GM19328 (cell line): ENCODE data around the gene BTBD3.

ENCODE experiments used
- ATAC-seq: cut with Tn5 transposase; IDR thresholded peaks from one replicate; pipeline ENCODE4 v1.9.1; 2021; ENCODE audit warnings: mild to moderate bottlenecking, moderate library complexity; ENCODE audit not compliant: unreplicated experiment

BTBD3 gene

DNA sequence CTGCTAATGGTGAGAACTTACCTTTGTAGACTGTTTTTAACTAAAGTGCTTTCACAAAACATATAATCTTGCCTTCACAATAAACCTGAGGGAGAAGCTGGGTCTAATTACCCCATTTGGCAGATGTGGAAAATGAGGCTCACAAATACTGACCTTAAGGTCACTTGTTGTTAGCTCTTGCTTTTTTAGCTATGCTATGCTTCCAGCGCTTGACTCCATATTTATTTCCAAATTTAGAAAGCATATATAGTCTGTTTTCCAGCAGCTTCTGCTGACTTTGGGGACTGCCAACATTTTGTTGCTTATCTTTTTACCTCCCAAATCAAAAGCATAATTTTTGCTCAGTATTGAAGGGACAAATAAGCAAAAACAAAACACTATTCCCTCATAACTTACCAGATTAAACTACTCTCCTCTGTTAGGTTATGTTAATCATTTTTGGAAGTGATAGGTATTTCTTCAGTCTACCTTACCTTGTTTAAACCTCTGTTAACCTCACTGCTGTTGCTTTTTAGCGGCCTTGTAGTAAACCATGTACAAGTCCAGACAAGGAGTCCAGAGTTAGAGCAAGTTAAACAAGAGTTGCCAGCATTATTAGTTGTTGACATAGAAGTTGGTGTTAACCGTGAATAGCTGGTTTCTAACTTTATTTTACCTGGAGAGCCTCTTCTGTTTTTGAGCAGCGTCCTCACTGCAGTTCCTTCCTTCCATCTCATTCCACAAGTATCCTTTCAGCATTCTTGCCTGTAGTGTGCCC lies 4.9 kb upstream of the BTBD3 start:
- no peak for ATAC-seq

DNA sequence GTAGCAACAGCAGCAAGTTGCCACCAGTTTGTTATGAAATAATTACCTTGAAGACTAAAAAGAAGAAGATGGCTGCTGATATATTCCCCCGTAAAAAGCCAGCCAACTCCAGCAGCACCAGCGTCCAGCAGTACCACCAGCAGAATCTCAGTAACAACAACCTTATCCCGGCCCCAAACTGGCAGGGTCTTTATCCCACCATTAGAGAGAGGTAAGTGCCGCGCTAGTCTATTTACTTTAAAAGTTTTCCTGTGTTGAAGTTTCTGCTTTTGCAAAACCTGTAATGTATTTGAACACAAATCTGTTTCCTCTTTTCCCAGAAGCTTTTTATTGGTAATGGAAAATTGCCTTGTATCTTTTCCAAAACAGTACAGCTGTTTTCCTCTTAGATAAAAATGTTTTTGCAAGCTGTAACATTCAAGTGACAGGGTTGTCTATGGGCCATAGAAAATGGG lies 725 bp downstream of the BTBD3 start:
- ATAC-seq, result no peak

DNA sequence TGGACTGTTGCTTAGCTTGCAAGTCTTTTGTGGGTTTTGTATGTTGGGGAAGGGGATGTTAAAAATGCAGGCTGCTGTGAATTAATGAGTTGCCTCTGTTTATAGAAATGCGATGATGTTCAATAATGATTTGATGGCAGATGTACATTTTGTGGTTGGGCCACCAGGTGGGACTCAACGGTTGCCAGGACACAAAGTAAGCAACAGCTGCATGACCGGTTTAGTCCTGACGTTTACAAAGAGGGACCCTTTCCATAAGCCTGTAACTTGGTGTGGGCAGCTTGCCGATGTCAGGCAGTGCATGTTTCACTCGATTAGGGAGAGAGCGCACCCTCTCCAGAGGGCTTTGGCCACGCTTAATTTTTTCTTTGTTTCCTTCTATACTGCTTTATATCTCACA lies 1.3 kb downstream of the BTBD3 start:
- no peak for ATAC-seq

DNA sequence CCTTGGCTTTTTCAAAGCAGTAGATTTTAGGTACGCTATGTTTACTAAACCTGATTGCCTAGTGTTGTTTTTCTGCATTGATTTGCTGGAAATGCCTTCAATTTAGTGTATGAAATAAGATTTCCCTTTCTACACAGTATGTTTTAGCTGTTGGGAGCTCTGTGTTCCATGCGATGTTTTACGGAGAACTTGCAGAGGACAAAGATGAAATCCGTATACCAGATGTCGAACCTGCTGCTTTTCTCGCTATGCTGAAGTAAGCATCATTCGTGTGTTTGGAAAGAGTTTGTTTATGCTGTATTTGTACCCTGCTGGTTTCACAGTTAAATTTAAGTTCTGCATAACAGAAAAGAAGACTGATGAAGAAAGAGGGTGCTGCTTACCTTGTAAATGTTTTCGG lies 1.9 kb downstream of the BTBD3 start:
- ATAC-seq, result no peak

DNA sequence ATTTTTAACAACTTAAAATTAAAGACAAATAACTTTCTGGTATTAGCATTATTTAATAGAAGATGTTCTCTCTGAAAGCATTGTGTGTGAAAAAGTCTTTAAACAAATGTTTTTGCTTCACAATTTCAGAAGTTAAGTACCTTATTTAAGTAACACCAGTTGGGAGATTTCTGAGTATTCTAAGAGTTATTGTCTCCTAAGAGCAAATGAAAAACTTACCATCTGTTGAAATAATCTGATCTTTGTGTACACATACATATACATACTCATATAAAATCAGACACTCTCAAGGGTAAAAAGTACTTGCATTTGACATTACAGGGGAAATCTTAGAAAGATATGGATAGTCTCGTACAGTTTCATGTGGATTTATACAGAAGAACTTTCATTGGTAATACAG lies 2.4 kb downstream of the BTBD3 start:
- ATAC-seq, result no peak

DNA sequence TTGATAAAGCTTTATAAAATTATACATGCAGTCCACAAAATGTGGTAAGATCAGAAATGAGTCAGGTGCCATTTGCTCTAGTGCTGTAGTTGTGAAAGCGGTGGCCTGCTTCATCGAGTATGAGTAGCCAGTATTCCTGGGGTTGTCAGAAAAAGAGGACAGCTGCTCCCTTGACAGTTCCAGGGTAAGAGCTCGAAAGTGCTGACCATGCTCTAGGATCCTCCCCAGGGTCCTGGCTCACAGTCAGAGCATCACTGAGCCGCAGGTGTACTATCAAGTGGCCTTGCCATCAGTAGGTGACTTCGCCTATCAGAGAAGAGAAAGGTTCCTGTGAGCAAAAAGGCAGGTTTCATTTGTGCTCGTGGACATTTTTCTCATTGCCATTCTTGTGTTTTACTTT lies 3.6 kb downstream of the BTBD3 start:
- no peak for ATAC-seq

DNA sequence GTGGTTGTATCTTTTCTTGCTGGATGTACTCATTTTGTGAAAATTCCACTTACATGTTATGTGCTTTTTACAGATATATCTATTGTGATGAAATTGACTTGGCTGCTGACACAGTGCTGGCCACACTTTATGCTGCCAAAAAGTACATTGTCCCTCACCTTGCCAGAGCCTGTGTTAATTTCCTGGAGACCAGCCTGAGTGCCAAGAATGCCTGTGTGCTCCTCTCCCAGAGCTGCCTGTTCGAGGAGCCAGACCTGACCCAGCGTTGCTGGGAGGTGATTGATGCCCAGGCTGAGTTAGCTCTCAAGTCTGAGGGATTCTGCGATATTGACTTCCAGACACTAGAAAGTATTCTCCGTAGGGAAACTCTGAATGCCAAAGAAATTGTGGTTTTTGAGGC lies 4.9 kb downstream of the BTBD3 start:
- ATAC-seq, result no peak

DNA sequence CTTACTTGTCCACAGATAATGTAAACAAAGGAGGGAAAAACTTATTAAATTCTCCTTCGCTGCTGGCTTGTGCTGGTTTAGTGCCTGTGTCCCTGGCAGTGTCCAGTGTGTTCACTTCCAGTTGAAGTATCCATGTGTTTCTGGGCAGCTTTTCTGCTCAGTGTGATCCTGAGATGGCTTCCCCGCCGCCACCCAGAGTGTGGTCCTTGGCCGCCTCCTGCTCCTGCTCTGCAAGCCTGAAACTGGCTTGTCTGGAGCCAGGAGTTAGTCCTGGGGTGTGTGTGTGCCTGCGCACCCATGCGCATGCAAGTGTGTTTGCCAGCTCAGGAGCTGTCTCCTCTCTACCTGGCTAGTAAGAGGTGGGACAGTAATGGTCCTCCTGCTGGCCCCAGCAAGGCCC lies 7.2 kb downstream of the BTBD3 start:
- no peak for ATAC-seq

DNA sequence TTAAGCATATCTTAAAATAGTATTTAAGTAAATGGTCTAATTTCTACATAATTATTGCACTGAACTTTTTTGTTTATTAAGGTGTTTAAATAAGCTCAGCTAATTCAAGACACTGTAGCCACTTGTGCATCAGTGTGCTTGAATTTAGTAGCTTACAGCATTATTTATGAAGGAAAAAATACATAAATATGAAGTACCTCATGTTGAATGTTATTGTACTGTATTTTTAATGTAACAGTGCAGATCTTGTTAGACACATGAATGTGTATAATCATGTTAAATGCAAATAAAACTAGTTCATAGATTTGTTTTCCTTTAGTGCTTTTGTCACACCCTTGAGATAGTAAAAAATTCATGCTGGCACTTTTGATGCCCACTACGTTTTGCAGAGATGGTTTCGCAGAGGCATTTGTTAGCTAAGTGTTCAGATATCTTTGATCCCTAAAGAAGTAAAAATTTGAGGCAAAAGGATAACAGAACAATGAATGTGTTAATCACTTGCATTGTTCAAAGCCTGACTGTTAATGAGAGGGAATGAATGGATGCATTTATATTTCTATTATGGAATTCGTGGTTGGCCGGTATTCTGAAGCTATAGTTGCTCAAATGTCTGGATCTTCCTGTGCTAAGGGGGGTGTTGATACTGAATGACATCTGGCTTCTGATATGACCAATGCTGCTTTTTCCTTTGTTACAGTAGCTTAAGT lies 8.8 kb downstream of the BTBD3 start:
- ATAC-seq, result no peak

DNA sequence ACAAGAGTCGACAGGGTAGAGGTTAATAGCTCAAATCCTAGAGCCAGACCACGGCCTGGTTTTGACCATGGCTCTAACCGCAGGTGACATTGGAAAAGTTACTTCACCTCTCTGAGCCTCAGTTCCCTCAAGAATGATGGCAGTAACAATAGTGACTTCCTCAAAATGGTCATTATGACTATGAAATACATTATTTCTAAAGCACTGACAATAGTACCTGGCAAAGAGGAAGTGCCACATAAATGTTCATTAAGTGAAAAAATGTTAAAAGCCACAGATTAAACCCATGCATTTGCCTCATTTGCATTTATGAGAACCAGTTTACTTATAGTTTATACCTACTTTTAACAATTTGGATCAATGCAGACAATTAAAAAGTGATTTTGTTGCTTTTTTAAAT lies 12.3 kb downstream of the BTBD3 start:
- no peak for ATAC-seq

DNA sequence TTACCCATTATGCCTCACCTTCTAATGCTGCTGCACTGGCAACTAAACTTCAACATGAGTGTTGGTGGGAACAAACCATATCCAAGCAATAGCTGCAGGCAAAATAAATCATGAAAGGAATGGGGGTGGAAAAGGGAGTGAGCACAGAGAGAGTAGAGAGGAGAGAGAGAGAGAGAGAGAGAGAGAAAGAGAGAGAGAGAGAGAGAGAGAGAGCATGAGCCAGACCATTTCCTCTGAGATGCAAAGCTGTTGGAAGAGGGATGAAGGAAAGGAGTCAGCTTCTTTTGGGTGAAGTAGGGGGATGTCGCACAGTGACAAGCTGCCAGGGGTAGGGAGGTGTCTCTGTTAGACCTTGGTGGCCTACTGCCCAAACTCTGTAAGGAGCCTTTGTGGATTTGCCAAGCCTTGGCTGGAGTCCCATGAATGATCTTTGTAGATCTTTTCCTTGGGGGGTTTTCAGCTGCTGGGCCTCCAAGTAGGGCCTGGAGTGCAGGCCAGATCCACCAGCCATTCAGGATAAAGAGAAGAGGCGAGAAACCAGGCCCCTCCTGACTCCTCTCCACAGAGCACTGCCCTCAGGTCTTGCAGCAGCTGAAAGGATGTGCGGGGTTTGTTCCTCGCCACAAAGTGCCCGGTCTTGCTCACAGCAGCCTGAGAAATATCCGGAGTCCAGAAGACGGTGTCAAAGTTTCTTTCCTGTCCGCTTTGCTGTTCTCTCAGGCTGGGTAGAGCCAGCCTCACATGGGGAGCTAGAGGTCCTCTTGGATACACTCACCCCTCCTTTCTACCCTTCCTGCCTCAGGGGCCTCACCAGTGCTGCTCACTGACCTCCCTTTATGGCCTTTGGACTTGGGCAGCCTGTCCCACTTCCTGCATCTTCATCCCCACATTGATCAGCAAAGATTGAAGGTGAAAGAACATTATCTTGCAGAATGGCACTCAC lies 17.8 kb downstream of the BTBD3 start:
- ATAC-seq, result no peak

DNA sequence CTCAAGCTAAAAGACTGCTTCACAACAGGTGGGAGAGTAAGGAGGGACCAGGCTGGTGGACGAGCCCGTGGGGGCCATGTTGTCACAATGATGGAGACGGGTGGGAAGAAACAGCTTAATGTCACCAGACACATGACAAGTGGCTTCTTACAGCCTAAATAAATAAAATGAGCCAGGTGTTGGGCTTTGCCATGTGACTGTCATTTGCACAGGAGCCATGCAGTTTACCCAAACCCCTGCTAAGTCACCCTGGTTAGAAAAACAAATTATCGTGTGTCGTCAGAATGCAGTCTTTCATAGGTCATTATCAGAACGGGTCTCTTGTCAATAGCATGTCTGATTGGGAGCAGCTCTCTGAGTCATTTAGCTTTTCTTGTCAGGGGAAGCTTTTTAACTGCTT lies 18.5 kb downstream of the BTBD3 start:
- no peak for ATAC-seq

DNA sequence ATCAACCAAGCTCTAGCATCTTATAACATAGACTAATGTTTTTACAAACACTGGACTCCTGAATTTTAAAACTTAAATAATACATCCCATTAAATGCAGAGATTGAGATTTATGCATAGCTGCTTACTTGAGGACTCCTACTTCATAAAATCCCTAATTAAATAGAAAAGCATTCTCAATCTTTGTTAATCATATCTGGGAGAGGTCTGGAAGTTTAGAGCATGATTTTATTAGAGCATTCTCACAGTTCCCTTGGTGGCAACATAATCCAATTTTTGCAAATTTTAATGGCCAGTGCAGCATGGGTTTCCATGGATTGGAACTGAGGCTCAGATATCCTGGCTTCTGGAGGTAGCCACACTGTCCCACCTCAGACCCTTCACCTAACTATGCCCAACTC lies 19.5 kb downstream of the BTBD3 start:
- no peak for ATAC-seq

DNA sequence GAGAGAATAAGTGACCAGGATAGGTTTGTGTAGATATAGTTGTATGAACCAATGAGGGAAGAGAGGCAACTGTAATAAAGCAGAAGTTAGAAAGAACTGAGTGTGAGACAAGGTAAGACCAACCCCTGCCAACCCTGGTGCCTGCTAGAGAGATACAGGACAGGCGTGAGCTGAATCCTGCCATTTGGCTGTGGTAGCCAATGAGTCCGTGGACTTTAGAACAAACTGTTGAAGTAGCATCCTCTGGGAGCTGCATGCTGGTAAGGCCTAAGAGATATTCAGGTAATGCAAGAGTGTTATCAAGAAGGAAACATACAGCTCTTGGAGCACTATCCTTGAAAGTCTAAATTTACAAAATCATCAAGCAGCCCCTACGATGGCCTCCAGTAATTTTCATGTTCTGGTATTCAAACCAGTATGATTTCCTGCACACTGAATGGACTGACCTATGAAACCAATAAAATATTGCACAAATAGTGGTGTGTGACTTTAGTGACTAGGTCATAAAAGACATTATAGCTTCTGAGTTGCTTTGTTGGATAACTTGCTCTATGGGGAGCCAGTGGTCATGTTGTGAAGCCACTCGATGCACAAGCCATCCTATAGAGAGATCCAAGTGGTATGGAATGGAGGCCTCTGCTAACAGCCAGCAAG lies 24.0 kb downstream of the BTBD3 start:
- no peak for ATAC-seq

DNA sequence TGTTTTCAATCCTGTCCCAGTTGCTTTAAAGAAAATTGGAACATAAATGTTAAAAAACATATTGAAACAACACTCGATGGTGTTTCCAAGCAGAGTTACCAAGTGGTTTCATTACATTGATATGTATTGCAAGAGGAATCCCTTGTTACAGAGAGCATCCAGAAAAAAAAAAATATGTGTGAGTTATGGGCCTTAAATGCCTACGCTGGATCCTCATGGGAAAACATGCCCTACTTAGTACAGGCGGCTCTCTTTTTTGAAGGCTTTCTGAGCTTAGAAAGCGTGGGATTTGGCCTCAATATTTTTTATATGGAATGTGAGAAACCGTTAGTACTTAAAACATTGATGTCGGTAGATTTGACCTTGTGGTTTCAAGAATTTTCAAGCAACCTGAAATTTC lies 26.1 kb downstream of the BTBD3 start:
- ATAC-seq, result no peak

DNA sequence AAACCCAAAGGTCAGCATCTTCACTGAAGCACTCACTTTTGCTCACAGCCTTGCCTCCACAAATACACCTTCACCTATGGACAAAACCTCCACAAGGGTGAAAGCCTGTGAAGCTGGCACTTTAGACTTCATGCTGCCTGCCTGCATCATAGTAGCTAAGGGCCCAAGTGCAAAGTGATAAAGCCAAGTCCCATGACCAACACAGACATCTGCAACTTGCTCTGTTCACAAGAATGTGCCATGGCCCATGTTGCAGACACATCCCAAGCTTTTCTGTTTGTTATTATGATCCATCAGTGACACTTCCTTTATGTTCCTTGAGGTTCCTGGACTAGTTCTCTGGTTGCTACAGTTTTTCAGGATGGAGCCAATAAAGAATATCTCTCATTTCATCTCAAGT lies 31.1 kb downstream of the BTBD3 start:
- ATAC-seq, result no peak

DNA sequence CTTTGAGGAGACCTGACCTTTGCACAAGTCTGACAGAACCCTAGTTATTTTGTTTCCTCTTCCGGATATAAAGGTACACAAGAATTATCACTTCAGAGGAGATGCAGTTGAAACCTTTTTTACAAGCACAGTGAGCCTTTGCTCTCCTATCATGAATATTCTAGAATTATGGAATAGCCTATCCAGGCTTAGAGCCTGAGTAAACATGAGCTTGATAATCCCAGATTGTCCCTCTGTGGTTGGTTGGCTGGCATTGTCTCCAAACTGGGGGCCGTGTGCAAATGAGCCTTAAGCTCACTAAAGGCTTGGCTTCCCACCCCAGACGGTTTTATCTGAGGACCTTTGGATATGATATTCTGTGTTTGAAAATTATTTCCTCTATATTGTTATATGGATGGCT lies 32.0 kb downstream of the BTBD3 start:
- ATAC-seq, result no peak

DNA sequence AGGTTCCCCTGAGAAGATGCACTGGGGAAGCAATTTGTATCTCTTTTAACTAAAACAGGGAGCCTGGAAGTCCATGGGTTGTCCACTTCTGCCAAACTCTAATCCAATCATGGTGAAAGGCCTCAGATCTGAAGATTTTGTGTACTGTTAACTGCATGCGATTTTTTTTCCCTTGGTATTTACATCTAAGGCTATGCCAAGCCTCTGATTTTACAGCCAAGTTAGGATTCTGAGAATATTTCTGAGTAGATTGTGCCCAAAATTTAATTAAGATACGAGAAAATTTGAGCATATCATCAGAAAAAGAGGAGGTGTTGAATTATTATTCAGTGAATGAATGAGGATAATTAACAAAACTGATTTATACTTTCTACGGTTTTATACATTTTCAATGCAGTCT lies 34.0 kb downstream of the BTBD3 start:
- ATAC-seq, result no peak

DNA sequence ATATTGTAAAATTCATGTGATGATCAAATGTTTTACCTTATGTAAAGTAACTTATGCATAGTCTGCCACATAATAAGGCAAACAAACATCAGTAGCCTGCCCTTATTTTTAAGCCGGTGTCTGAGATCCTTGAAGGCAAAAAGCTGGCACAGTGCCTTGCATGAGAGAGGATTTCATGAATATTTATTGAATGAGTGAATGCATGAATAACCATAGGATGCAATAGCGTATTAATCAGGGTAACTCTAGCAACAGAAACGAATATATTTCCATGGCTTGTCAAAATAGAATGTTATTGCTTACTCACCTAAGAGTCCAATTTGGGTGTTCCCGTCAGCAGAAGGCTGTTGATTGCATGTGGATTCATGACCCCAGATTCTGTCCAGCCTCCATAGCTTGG lies 34.9 kb downstream of the BTBD3 start:
- no peak for ATAC-seq

DNA sequence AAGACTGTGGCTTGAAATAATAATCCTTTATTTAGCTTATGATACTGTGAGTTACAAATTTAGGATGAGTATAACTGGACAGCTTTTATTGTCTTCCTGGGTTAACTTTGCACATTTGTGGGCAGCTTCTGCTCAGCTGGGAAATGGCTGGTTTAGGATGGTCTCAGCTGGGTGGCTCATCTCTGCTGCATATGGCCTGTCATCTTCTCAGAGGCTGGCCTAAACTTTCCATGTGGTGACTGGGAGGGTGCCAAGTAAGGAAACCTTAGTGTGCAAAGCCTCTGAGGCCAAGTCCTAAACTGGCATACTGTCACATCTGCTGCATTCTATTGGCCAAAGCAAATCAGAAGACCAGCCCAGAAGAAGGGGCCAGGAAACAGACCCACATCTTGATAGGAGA lies 40.2 kb downstream of the BTBD3 start:
- ATAC-seq, result no peak

DNA sequence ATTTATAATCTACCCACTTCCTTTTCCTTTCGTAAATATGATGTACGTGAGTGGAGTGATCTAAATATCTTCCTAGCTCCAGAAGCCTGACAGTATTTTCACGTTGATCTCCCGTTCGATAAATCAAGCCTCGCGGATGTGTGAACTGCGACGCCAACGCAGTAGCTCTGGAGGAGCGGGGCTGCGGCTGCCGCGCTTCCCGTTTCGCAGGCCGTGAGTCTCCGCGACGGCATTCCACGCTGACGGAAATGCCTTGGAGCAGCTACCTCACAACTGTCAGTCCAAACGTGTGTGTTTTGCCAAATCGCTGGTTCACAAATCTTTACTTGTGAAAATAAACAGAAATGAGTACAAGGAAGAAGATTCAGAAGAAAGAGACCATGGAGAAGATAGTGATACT lies 41.2 kb downstream of the BTBD3 start:
- no peak for ATAC-seq
